ENCODE results near the gene KIF6. TPM values are rescaled to one million over a fixed set of nuclear protein-coding genes. Genes with fewer than 3 reads are reported as not detected.
"Not testable (repeated sequence)": the region's sequence is repeated elsewhere in the genome, so short reads cannot be mapped to it uniquely, and the experiment has no call there.

Gene KIF6
- total RNA-seq, 1 donor from 2014 or later, result not detected

- Histone ChIP-seq H3K4me1 (no peaks in the 10 kb centered on the region), H3K9me3 (no peaks in the 10 kb centered on the region), H3K4me3 (no peak overlapping the region), H3K27me3 (no peaks in the 10 kb centered on the region), H3K27ac (no peak overlapping the region), H3K36me3 (no peaks in the 10 kb centered on the region)
- no peak for TF ChIP-seq CTCF (IDR thresholded peaks at IDR 0.05)
- TF ChIP-seq POLR2A (IDR thresholded peaks at IDR 0.05), result no peak
- intact Hi-C loops (cut with DNase I), result no loop called here
- DNase-seq (ENCODE audit: extremely low spot score in 2 of 2), result no peak
Measured at GRCh38 chr6:39515471-39515870, 209.7 kb downstream of the KIF6 start.

GRCh38 chr6:39515006-39515405 lies 210.2 kb downstream of the KIF6 start:
- Histone ChIP-seq H3K9me3 (no peaks in the 10 kb centered on the region), H3K4me3 (no peak overlapping the region), H3K27me3 (no peaks in the 10 kb centered on the region), H3K27ac (no peak overlapping the region), H3K36me3 (no peaks in the 10 kb centered on the region), H3K4me1 (no peaks in the 10 kb centered on the region)
- intact Hi-C loops (cut with DNase I), result no loop called here
- no peak for DNase-seq (ENCODE audit: extremely low spot score in 2 of 2)
- TF ChIP-seq POLR2AphosphoS5 (IDR thresholded peaks at IDR 0.05; ENCODE audit: insufficient read depth in 1 of 2, low read depth in 1 of 2), result no peak
- TF ChIP-seq POLR2A (IDR thresholded peaks at IDR 0.05), result no peak
- TF ChIP-seq CTCF (IDR thresholded peaks at IDR 0.05), result no peak

GRCh38 chr6:39509831-39510230 lies 215.4 kb downstream of the KIF6 start:
- H3K36me3 ChIP-seq; H3K9me3 ChIP-seq; intact Hi-C loops (cut with DNase I); H3K4me3 ChIP-seq; H3K4me1 ChIP-seq; H3K27ac ChIP-seq; H3K27me3 ChIP-seq; DNase-seq (ENCODE audit: extremely low spot score in 2 of 2): not testable (repeated sequence)

- no peak for DNase-seq (ENCODE audit: extremely low spot score in 2 of 2)
- H3K36me3 ChIP-seq, result no peaks in the 10 kb centered on the region
- no peaks in the 10 kb centered on the region for H3K9me3 ChIP-seq
- no peak overlapping the region for H3K27ac ChIP-seq
- TF ChIP-seq POLR2A (IDR thresholded peaks at IDR 0.05) (no peak), POLR2AphosphoS5 (IDR thresholded peaks at IDR 0.05; ENCODE audit: insufficient read depth in 1 of 2, low read depth in 1 of 2) (no peak), CTCF (IDR thresholded peaks at IDR 0.05) (no peak)
- no peak overlapping the region for H3K4me3 ChIP-seq
- H3K27me3 ChIP-seq, result no peaks in the 10 kb centered on the region
- no peaks in the 10 kb centered on the region for H3K4me1 ChIP-seq
- intact Hi-C loops (cut with DNase I), result no loop called here
Measured at GRCh38 chr6:39508515-39508914, 216.7 kb downstream of the KIF6 start.

GRCh38 chr6:39507331-39507998 lies 217.7 kb downstream of the KIF6 start:
- Histone ChIP-seq H3K27ac (no peak overlapping the region), H3K4me1 (no peaks in the 10 kb centered on the region), H3K27me3 (no peaks in the 10 kb centered on the region), H3K36me3 (no peaks in the 10 kb centered on the region), H3K9me3 (peaks cover 4% of the 10 kb centered on the region), H3K4me3 (no peak overlapping the region)
- DNase-seq (ENCODE audit: extremely low spot score in 2 of 2), result no peak
- TF ChIP-seq POLR2AphosphoS5 (IDR thresholded peaks at IDR 0.05; ENCODE audit: insufficient read depth in 1 of 2, low read depth in 1 of 2) (no peak), POLR2A (IDR thresholded peaks at IDR 0.05) (no peak), CTCF (IDR thresholded peaks at IDR 0.05) (no peak)
- intact Hi-C loops (cut with DNase I), result no loop called here

GRCh38 chr6:39502362-39502955 lies 222.7 kb downstream of the KIF6 start:
- H3K4me3 ChIP-seq; intact Hi-C loops (cut with DNase I); H3K4me1 ChIP-seq; H3K9me3 ChIP-seq; DNase-seq (ENCODE audit: extremely low spot score in 2 of 2); H3K27me3 ChIP-seq; H3K36me3 ChIP-seq; H3K27ac ChIP-seq: not testable (repeated sequence)
